ENCODE results near the gene ARSD.
"Not testable (repeated sequence)": the region's sequence is repeated elsewhere in the genome, so short reads cannot be mapped to it uniquely, and the experiment has no call there.

ARSD gene

GRCh38 chrX:2931612-2932011, 2.5 kb upstream of the ARSD start:
- DNase-seq: no peak

- no peak for DNase-seq
Observed at GRCh38 chrX:2931155-2931554, 2.0 kb upstream of the ARSD start.

- DNase-seq: no peak
Observed at GRCh38 chrX:2928191-2928582, 952 bp downstream of the ARSD start.

GRCh38 chrX:2926664-2927275, 2.4 kb downstream of the ARSD start:
- no peak for DNase-seq

GRCh38 chrX:2926255-2926654, 2.9 kb downstream of the ARSD start:
- DNase-seq: not testable (repeated sequence)

GRCh38 chrX:2924151-2924550, 5.0 kb downstream of the ARSD start:
- no peak for DNase-seq

- no peak for DNase-seq
Observed at GRCh38 chrX:2921750-2922149, 7.4 kb downstream of the ARSD start.

GRCh38 chrX:2921193-2921592, 7.9 kb downstream of the ARSD start:
- no peak for DNase-seq

- no peak for DNase-seq
Observed at GRCh38 chrX:2917767-2918166, 11.4 kb downstream of the ARSD start.

GRCh38 chrX:2913118-2913517, 16.0 kb downstream of the ARSD start:
- DNase-seq: no peak

GRCh38 chrX:2910109-2910508, 19.0 kb downstream of the ARSD start:
- no peak for DNase-seq

GRCh38 chrX:2908125-2908685, 20.9 kb downstream of the ARSD start:
- no peak for DNase-seq

- DNase-seq: no peak
Observed at GRCh38 chrX:2907295-2907694, 21.8 kb downstream of the ARSD start.

- no peak for DNase-seq
Observed at GRCh38 chrX:2903366-2903765, 25.8 kb downstream of the ARSD start.

GRCh38 chrX:2902841-2903240, 26.3 kb downstream of the ARSD start:
- DNase-seq: no peak

- DNase-seq: no peak
Observed at GRCh38 chrX:2901367-2902036, 27.6 kb downstream of the ARSD start.

- DNase-seq: no peak
Observed at GRCh38 chrX:2898846-2899512, 30.2 kb downstream of the ARSD start.

- DNase-seq: not testable (repeated sequence)
Observed at GRCh38 chrX:2897690-2898623, 31.2 kb downstream of the ARSD start.

- no peak for DNase-seq
Observed at GRCh38 chrX:2897311-2897689, 31.8 kb downstream of the ARSD start.

GRCh38 chrX:2894885-2895292, 34.2 kb downstream of the ARSD start:
- no peak for DNase-seq

GRCh38 chrX:2892816-2893215, 36.3 kb downstream of the ARSD start:
- no peak for DNase-seq

- DNase-seq: not testable (repeated sequence)
Observed at GRCh38 chrX:2890536-2891460, 38.3 kb downstream of the ARSD start.
